HL-60 (cell line): Measurements from ENCODE around the gene PTPN7.

Experiments
- CTCF ChIP-seq: IDR thresholded peaks from one replicate; pipeline ENCODE4 v1.5.1; 2011; ENCODE audit warnings: low read length, control low read depth, inconsistent platforms; ENCODE audit not compliant: insufficient read depth
- REST ChIP-seq: IDR thresholded peaks from 2 replicates; pipeline ENCODE4 v1.6.1; 2012; ENCODE audit warnings: low read depth; ENCODE audit not compliant: insufficient replicate concordance

GRCh38 chr1:202163281-202164270, 3.2 kb upstream of the PTPN7 start:
- TF ChIP-seq REST: no peak
- no peak for TF ChIP-seq CTCF
